Activated T-helper 2 cell treated with anti-CD3 and anti-CD28 coated beads, Interferon-gamma antibody, Interleukin-2, Interleukin-4, amounts not matched to agents 10 μg/mL and 5 μg/mL and 100 μg/mL, durations not matched to agents 14 hours and 24 hours and 36 hours (primary cell): ENCODE data around the gene MTURN. TPM values are rescaled to one million over a fixed set of nuclear protein-coding genes. Genes with fewer than 3 reads are reported as not detected.

Experiments used
- DNase-seq: peaks from one replicate; pipeline ENCODE4 v3.0.0; 2021; ENCODE audit warnings: low spot score
- H3K27ac Mint-ChIP-seq: one replicate; pipeline ENCODE4 v1.8.0; 2021; ENCODE audit warnings: mixed read lengths
- H3K27me3 Mint-ChIP-seq: one replicate; pipeline ENCODE4 v1.8.0; 2021; ENCODE audit warnings: low read depth, mixed read lengths
- H3K36me3 Mint-ChIP-seq: one replicate; pipeline ENCODE4 v1.8.0; 2021; ENCODE audit warnings: low read depth, mixed read lengths
- H3K4me1 Mint-ChIP-seq: one replicate; pipeline ENCODE4 v1.8.0; 2021; ENCODE audit warnings: low read depth, mixed read lengths
- H3K4me3 Mint-ChIP-seq: one replicate; pipeline ENCODE4 v1.8.0; 2021; ENCODE audit warnings: low read depth, mild to moderate bottlenecking, moderate library complexity, mixed read lengths
- H3K9me3 Mint-ChIP-seq: one replicate; pipeline ENCODE4 v1.8.0; 2021; ENCODE audit warnings: mixed read lengths
- intact Hi-C: fragments of 100-400 bp; cut with micrococcal nuclease; formaldehyde crosslinking; loops from one replicate; pipeline ENCODE4 v1.15.1; 2023
- total RNA-seq: library from RNA; stranded (reverse); gene quantifications from 2 replicates; pipeline ENCODE4 v1.2.3, GENCODE V29; 2022

The MTURN gene
- total RNA-seq, 1 donor from 2014 or later: 4.0 TPM

GRCh38 chr7:30157204-30157603 is 22.4 kb downstream of the MTURN start:
- intact Hi-C loops: no loop called here
- DNase-seq: peak; percentile 20
- Mint-ChIP-seq H3K27ac (peak overlapping the region; percentile 23), H3K4me3 (no peak overlapping the region), H3K4me1 (peaks cover 36% of the 10 kb centered on the region), H3K27me3 (no peaks in the 10 kb centered on the region), H3K36me3 (no peaks in the 10 kb centered on the region), H3K9me3 (no peaks in the 10 kb centered on the region)

- Mint-ChIP-seq H3K36me3 (no peaks in the 10 kb centered on the region), H3K27me3 (no peaks in the 10 kb centered on the region), H3K9me3 (no peaks in the 10 kb centered on the region), H3K4me1 (peaks cover 55% of the 10 kb centered on the region), H3K27ac (no peak overlapping the region), H3K4me3 (no peak overlapping the region)
- DNase-seq: no peak
- intact Hi-C loops: no loop called here
Observed at GRCh38 chr7:30159163-30159562, 24.4 kb downstream of the MTURN start.

GRCh38 chr7:30159698-30160143 is 24.9 kb downstream of the MTURN start:
- H3K36me3 Mint-ChIP-seq: no peaks in the 10 kb centered on the region
- H3K4me3 Mint-ChIP-seq: no peak overlapping the region
- intact Hi-C loops: loop anchor here (2.0 to 5.0 kb wide), 4 partner anchors 132 to 319 kb away; partner anchors contain the start of genes FKBP14, NOD1 and PLEKHA8
- H3K4me1 Mint-ChIP-seq: peaks cover 58% of the 10 kb centered on the region
- peak overlapping the region; percentile 2 for H3K27ac Mint-ChIP-seq
- H3K9me3 Mint-ChIP-seq: no peaks in the 10 kb centered on the region
- no peak for DNase-seq
- no peaks in the 10 kb centered on the region for H3K27me3 Mint-ChIP-seq

GRCh38 chr7:30160329-30160728 is 25.5 kb downstream of the MTURN start:
- DNase-seq: no peak
- Mint-ChIP-seq H3K27me3 (no peaks in the 10 kb centered on the region), H3K9me3 (no peaks in the 10 kb centered on the region), H3K27ac (peak overlapping the region; percentile 12), H3K36me3 (no peaks in the 10 kb centered on the region), H3K4me3 (no peak overlapping the region), H3K4me1 (peaks cover 58% of the 10 kb centered on the region)
- intact Hi-C loops: loop anchor here (2.0 to 5.0 kb wide), 4 partner anchors 133 to 318 kb away; partner anchors contain the start of genes FKBP14, NOD1 and PLEKHA8

GRCh38 chr7:30162133-30162532 is 27.3 kb downstream of the MTURN start:
- Mint-ChIP-seq H3K36me3 (no peaks in the 10 kb centered on the region), H3K9me3 (no peaks in the 10 kb centered on the region), H3K27ac (peak overlapping the region; percentile 80), H3K4me1 (peaks cover 53% of the 10 kb centered on the region), H3K4me3 (peak overlapping the region; percentile 37), H3K27me3 (no peaks in the 10 kb centered on the region)
- intact Hi-C loops: loop anchor here (2.0 to 5.0 kb wide), 5 partner anchors 25 to 285 kb away; partner anchors contain the start of genes FKBP14, PLEKHA8 and ZNRF2
- DNase-seq: no peak

GRCh38 chr7:30162622-30163124 is 27.9 kb downstream of the MTURN start:
- no peak for DNase-seq
- no peaks in the 10 kb centered on the region for H3K9me3 Mint-ChIP-seq
- H3K27me3 Mint-ChIP-seq: peaks cover under 1% of the 10 kb centered on the region
- peak overlapping the region; percentile 54 for H3K4me3 Mint-ChIP-seq
- no peaks in the 10 kb centered on the region for H3K36me3 Mint-ChIP-seq
- H3K4me1 Mint-ChIP-seq: peaks cover 50% of the 10 kb centered on the region
- intact Hi-C loops: loop anchor here (2.0 to 5.0 kb wide), 5 partner anchors 26 to 285 kb away; partner anchors contain the start of genes FKBP14, PLEKHA8 and ZNRF2
- peak overlapping the region; percentile 80 for H3K27ac Mint-ChIP-seq

GRCh38 chr7:30163231-30163894 is 28.6 kb downstream of the MTURN start:
- peak overlapping the region; percentile 27 for H3K4me3 Mint-ChIP-seq
- H3K36me3 Mint-ChIP-seq: no peaks in the 10 kb centered on the region
- peak overlapping the region; percentile 80 for H3K27ac Mint-ChIP-seq
- no peaks in the 10 kb centered on the region for H3K9me3 Mint-ChIP-seq
- peaks cover 48% of the 10 kb centered on the region for H3K4me1 Mint-ChIP-seq
- peak; percentile 10 for DNase-seq
- intact Hi-C loops: loop anchor here (2.0 to 5.0 kb wide), 5 partner anchors 27 to 284 kb away; partner anchors contain the start of genes FKBP14, PLEKHA8 and ZNRF2
- H3K27me3 Mint-ChIP-seq: peaks cover 2% of the 10 kb centered on the region

- intact Hi-C loops: loop anchor here (5.0 kb wide), 3 partner anchors 137 to 283 kb away; partner anchors contain the start of genes FKBP14 and PLEKHA8
- peak overlapping the region; percentile 48 for H3K27ac Mint-ChIP-seq
Observed at GRCh38 chr7:30164567-30164966, 29.8 kb downstream of the MTURN start.

GRCh38 chr7:30165590-30165989 is 30.8 kb downstream of the MTURN start:
- H3K9me3 Mint-ChIP-seq: no peaks in the 10 kb centered on the region
- no peak overlapping the region for H3K4me3 Mint-ChIP-seq
- intact Hi-C loops: no loop called here
- H3K36me3 Mint-ChIP-seq: no peaks in the 10 kb centered on the region
- DNase-seq: no peak
- peaks cover 30% of the 10 kb centered on the region for H3K4me1 Mint-ChIP-seq
- peaks cover 6% of the 10 kb centered on the region for H3K27me3 Mint-ChIP-seq
- no peak overlapping the region for H3K27ac Mint-ChIP-seq

More at GRCh38 chr7:30164567-30164966, 29.8 kb downstream of the MTURN start:
- Mint-ChIP-seq H3K36me3 (no peaks in the 10 kb centered on the region), H3K4me1 (peaks cover 40% of the 10 kb centered on the region), H3K9me3 (no peaks in the 10 kb centered on the region), H3K27me3 (peaks cover 2% of the 10 kb centered on the region), H3K4me3 (no peak overlapping the region)
- DNase-seq: no peak

GRCh38 chr7:30166155-30166840 is 31.5 kb downstream of the MTURN start:
- no peak overlapping the region for H3K4me3 Mint-ChIP-seq
- intact Hi-C loops: no loop called here
- H3K27me3 Mint-ChIP-seq: peaks cover 6% of the 10 kb centered on the region
- DNase-seq: no peak
- H3K4me1 Mint-ChIP-seq: peaks cover 24% of the 10 kb centered on the region
- no peak overlapping the region for H3K27ac Mint-ChIP-seq
- no peaks in the 10 kb centered on the region for H3K9me3 Mint-ChIP-seq
- H3K36me3 Mint-ChIP-seq: no peaks in the 10 kb centered on the region

GRCh38 chr7:30166841-30167235 is 32.1 kb downstream of the MTURN start:
- DNase-seq: no peak
- intact Hi-C loops: no loop called here
- H3K27ac Mint-ChIP-seq: no peak overlapping the region

GRCh38 chr7:30167901-30168300 is 33.1 kb downstream of the MTURN start:
- Mint-ChIP-seq H3K4me3 (no peak overlapping the region), H3K27me3 (peaks cover 6% of the 10 kb centered on the region), H3K27ac (no peak overlapping the region), H3K36me3 (no peaks in the 10 kb centered on the region), H3K4me1 (peaks cover 14% of the 10 kb centered on the region), H3K9me3 (no peaks in the 10 kb centered on the region)
- intact Hi-C loops: no loop called here
- DNase-seq: no peak

More at GRCh38 chr7:30166841-30167235, 32.1 kb downstream of the MTURN start:
- peaks cover 6% of the 10 kb centered on the region for H3K27me3 Mint-ChIP-seq
- H3K4me1 Mint-ChIP-seq: peaks cover 24% of the 10 kb centered on the region
- H3K4me3 Mint-ChIP-seq: no peak overlapping the region
- H3K9me3 Mint-ChIP-seq: no peaks in the 10 kb centered on the region
- no peaks in the 10 kb centered on the region for H3K36me3 Mint-ChIP-seq
